ENCODE results near the gene ISG20L2. TPM values are rescaled to one million over a fixed set of nuclear protein-coding genes. Genes with fewer than 3 reads are reported as not detected.

ISG20L2 gene
- total RNA-seq, 1 donor from 2014 or later, result 32.6 TPM

DNA sequence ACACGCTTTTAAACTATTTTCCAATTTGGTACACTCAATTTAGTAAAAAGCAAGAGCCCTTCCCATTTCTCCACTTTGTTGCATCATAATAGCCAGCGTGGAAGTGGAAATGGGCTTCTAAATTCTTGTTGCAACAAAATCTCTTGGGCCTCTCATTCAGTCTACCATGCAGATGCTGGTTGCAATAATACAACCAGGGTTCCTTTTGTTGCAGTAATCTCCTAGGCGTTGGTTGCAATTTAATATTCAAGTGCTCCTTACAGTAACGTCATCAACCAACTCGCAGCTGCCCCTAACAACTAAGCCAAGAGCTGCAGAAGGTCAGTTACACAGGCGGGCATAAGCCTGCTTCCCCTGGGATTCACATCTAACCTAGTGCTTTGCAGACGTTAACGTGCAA is 25.7 kb upstream of the ISG20L2 start:
- TF ChIP-seq, protein P1, sequence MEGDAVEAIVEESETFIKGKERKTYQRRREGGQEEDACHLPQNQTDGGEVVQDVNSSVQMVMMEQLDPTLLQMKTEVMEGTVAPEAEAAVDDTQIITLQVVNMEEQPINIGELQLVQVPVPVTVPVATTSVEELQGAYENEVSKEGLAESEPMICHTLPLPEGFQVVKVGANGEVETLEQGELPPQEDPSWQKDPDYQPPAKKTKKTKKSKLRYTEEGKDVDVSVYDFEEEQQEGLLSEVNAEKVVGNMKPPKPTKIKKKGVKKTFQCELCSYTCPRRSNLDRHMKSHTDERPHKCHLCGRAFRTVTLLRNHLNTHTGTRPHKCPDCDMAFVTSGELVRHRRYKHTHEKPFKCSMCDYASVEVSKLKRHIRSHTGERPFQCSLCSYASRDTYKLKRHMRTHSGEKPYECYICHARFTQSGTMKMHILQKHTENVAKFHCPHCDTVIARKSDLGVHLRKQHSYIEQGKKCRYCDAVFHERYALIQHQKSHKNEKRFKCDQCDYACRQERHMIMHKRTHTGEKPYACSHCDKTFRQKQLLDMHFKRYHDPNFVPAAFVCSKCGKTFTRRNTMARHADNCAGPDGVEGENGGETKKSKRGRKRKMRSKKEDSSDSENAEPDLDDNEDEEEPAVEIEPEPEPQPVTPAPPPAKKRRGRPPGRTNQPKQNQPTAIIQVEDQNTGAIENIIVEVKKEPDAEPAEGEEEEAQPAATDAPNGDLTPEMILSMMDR (IDR thresholded peaks at IDR 0.05; ENCODE audit: partially characterized antibody, unreplicated experiment), result no peak
- Mint-ChIP-seq H3K27ac (ENCODE audit: unreplicated experiment) (peak overlapping the region; percentile 53), H3K27me3 (ENCODE audit: unreplicated experiment) (peaks cover 7% of the 10 kb centered on the region), H3K36me3 (ENCODE audit: unreplicated experiment) (no peaks in the 10 kb centered on the region), H3K4me3 (ENCODE audit: unreplicated experiment) (peak overlapping the region; percentile 63), H3K9me3 (ENCODE audit: unreplicated experiment) (peaks cover 7% of the 10 kb centered on the region), H3K4me1 (ENCODE audit: low read depth, unreplicated experiment) (peaks cover 19% of the 10 kb centered on the region)
- DNase-seq, result no peak

DNA sequence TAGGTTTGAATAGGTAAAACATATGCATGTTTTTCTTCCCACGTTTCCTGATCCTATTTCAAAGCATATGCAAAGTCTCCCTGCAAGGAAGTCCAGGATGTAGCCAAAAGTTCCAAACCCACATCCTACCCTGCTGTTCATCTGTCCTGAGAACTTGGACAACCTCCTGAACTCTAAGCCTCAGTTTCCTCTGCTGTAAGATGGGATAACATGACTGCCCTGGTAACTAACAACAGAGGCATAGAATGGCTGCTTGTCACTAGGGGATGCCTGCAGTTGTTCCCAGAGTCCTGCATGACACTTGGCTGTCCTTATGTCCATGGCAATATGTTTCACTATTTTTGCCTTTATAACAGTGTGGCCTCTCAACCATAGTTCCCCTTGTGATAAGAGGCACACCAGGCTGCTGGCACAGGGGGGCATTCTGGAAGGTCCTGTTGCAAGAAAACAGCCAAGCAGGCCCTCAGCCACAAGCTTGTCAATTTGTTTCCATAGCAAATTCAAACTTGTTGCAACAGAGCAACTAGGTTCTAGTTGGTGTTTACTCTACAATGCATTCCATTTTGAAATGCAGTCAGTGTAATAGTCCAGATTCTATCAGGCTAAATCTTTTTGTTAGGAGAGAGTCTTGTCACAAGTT is 24.4 kb upstream of the ISG20L2 start:
- DNase-seq, result no peak
- H3K36me3 Mint-ChIP-seq (ENCODE audit: unreplicated experiment), result no peaks in the 10 kb centered on the region
- H3K9me3 Mint-ChIP-seq (ENCODE audit: unreplicated experiment), result peaks cover 6% of the 10 kb centered on the region
- H3K4me3 Mint-ChIP-seq (ENCODE audit: unreplicated experiment), result peak overlapping the region; percentile 90
- peak overlapping the region; percentile 90 for H3K27ac Mint-ChIP-seq (ENCODE audit: unreplicated experiment)
- H3K27me3 Mint-ChIP-seq (ENCODE audit: unreplicated experiment), result peaks cover 10% of the 10 kb centered on the region
- TF ChIP-seq, protein P1 (IDR thresholded peaks at IDR 0.05; ENCODE audit: partially characterized antibody, unreplicated experiment), result no peak
- peaks cover 27% of the 10 kb centered on the region for H3K4me1 Mint-ChIP-seq (ENCODE audit: low read depth, unreplicated experiment)

DNA sequence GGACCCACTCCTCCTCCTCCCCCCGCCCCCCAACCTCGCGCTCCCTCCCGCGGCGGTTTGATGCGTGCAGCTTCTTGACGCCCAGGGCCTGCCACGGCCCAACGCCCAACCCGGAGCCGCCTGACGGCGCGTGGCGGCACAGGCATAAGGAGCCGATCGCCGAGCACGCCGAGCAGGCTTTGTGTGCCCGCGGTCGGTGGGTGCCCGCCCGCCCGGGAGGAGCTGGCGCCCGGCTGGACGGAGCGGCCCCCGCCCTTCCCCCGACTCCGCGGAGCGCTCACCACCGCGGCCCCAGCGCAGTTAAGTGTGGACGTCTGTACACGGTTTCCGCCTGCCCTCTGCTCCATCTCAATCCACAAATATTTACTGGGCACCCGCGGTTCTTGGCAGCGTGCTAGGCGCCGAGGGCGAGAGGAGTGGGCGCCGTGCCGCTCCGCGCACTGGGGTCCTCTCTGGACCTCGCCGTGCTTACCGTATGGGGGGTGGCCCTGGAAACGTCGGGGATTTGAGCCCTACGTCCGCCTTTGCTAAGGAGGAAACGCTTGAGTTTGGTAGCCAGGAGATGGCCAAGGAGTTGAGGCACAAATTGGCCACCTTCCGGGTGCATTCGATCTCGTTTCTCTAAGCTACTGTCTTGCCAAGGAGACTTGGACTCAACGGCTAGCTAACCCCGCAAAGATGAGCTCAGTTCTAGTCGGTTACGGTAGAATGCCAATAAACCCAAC is 23.4 kb upstream of the ISG20L2 start:
- Mint-ChIP-seq H3K4me3 (ENCODE audit: unreplicated experiment) (peak overlapping the region; percentile 90), H3K27me3 (ENCODE audit: unreplicated experiment) (peaks cover 10% of the 10 kb centered on the region), H3K4me1 (ENCODE audit: low read depth, unreplicated experiment) (peaks cover 32% of the 10 kb centered on the region), H3K27ac (ENCODE audit: unreplicated experiment) (peak overlapping the region; percentile 97), H3K9me3 (ENCODE audit: unreplicated experiment) (peaks cover 6% of the 10 kb centered on the region), H3K36me3 (ENCODE audit: unreplicated experiment) (no peaks in the 10 kb centered on the region)
- peak; percentile 98 for DNase-seq
- TF ChIP-seq, protein P1 (IDR thresholded peaks at IDR 0.05; ENCODE audit: partially characterized antibody, unreplicated experiment), result no peak

DNA sequence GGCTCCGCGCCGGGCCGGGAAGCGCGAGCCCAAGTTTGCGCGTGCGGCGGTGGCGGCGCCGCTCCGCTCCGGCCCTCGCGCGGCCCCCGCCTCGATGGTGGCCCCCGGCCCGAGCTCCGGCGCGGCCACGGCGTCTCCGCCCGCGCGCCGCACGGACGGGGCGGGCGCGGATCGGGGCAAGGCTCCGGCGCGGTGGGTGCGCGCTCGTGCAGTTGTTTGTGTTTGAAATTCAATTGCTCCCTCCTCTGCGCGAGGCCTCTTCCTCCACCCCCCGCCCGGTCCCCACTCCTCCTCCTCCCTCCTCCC is 22.8 kb upstream of the ISG20L2 start, which contains the start of gene HDGF:
Gene HDGF (minus strand): TSS at position 225 of the 306 bp plus-strand sequence. CDS start 246 bp downstream, outside the sequence.
- H3K4me1 Mint-ChIP-seq (ENCODE audit: low read depth, unreplicated experiment), result peaks cover 33% of the 10 kb centered on the region
- peaks cover 10% of the 10 kb centered on the region for H3K27me3 Mint-ChIP-seq (ENCODE audit: unreplicated experiment)
- peaks cover 9% of the 10 kb centered on the region for H3K9me3 Mint-ChIP-seq (ENCODE audit: unreplicated experiment)
- peak within 1 kb of the TSS; percentile 97 for H3K27ac Mint-ChIP-seq (ENCODE audit: unreplicated experiment)
- no peak for DNase-seq
- peak within 1 kb of the TSS; percentile 94 for H3K4me3 Mint-ChIP-seq (ENCODE audit: unreplicated experiment)
- H3K36me3 Mint-ChIP-seq (ENCODE audit: unreplicated experiment), result no peaks in the 10 kb centered on the region
- TF ChIP-seq, protein P1 (IDR thresholded peaks at IDR 0.05; ENCODE audit: partially characterized antibody, unreplicated experiment), result no peak
